IPS DF 6.9 (cell line): ENCODE measurements around the gene NEURL1.

ENCODE experiments used
- DNase-seq: peaks from one replicate; pipeline ENCODE4 v3.0.0-alpha.2; 2013; ENCODE audit warnings: low read depth, low spot score
- H3K27ac ChIP-seq: one replicate; pipeline ENCODE4 v1.5.1; 2013; ENCODE audit warnings: low read length, control low read depth
- H3K27me3 ChIP-seq: 2 replicates; pipeline ENCODE4 v1.6.1; 2013; ENCODE audit warnings: mild to moderate bottlenecking, low read length; ENCODE audit not compliant: control insufficient read depth, insufficient read depth
- H3K36me3 ChIP-seq: 2 replicates; pipeline ENCODE4 v1.6.1; 2013; ENCODE audit warnings: low read length; ENCODE audit not compliant: control insufficient read depth, insufficient read depth
- H3K4me1 ChIP-seq: 2 replicates; pipeline ENCODE4 v1.6.1; 2013; ENCODE audit warnings: low read length; ENCODE audit not compliant: control insufficient read depth, insufficient read depth
- H3K4me3 ChIP-seq: 2 replicates; pipeline ENCODE4 v1.5.1; 2013; ENCODE audit warnings: mild to moderate bottlenecking, low read length
- H3K9me3 ChIP-seq: 2 replicates; pipeline ENCODE4 v1.6.1; 2013; ENCODE audit warnings: low read length, inconsistent platforms; ENCODE audit not compliant: control insufficient read depth, insufficient read depth
- WGBS: extraction: QIAGEN DNeasy Blood & Tissue Kit; methylation state at CpG from one replicate; pipeline ENCODE4 v1.1.7; 2013; ENCODE audit warnings: mixed read lengths, missing lambda C conversion rate; ENCODE audit not compliant: insufficient read length, insufficient coverage; 5-methylcytosine and 5-hydroxymethylcytosine counted together

NEURL1 gene

GRCh38 chr10:103564116-103564501, 70.6 kb downstream of the NEURL1 start:
- no peak for DNase-seq
- WGBS, result no CpG with 5 or more reads among the region's 7 CpGs

GRCh38 chr10:103564776-103565520, 71.4 kb downstream of the NEURL1 start:
- Histone ChIP-seq H3K4me1 (no peaks in the 10 kb centered on the region), H3K27me3 (no peaks in the 10 kb centered on the region), H3K36me3 (no peaks in the 10 kb centered on the region), H3K9me3 (no peaks in the 10 kb centered on the region), H3K27ac (no peak overlapping the region), H3K4me3 (no peak overlapping the region)
- DNase-seq, result no peak
- no CpG with 5 or more reads among the region's 12 CpGs for WGBS

More at GRCh38 chr10:103564116-103564501, 70.6 kb downstream of the NEURL1 start:
- H3K9me3 ChIP-seq, result no peaks in the 10 kb centered on the region
- no peaks in the 10 kb centered on the region for H3K27me3 ChIP-seq
- no peak overlapping the region for H3K4me3 ChIP-seq
- no peaks in the 10 kb centered on the region for H3K4me1 ChIP-seq
- no peak overlapping the region for H3K27ac ChIP-seq
- no peaks in the 10 kb centered on the region for H3K36me3 ChIP-seq

GRCh38 chr10:103566536-103566935, 73.0 kb downstream of the NEURL1 start:
- no CpG with 5 or more reads among the region's 3 CpGs for WGBS
- H3K36me3 ChIP-seq, result no peaks in the 10 kb centered on the region
- no peak for DNase-seq
- H3K4me1 ChIP-seq, result no peaks in the 10 kb centered on the region; the same call in 1 of the 2 replicates
- H3K27me3 ChIP-seq, result no peaks in the 10 kb centered on the region
- H3K9me3 ChIP-seq, result no peaks in the 10 kb centered on the region
- H3K27ac ChIP-seq, result no peak overlapping the region
- no peak overlapping the region for H3K4me3 ChIP-seq

GRCh38 chr10:103568505-103568904, 75.0 kb downstream of the NEURL1 start:
- WGBS, result no CpG with 5 or more reads among the region's 5 CpGs
- DNase-seq, result no peak
- no peaks in the 10 kb centered on the region for H3K36me3 ChIP-seq
- H3K4me3 ChIP-seq, result no peak overlapping the region
- no peaks in the 10 kb centered on the region for H3K9me3 ChIP-seq
- H3K27me3 ChIP-seq, result no peaks in the 10 kb centered on the region
- no peak overlapping the region for H3K27ac ChIP-seq
- H3K4me1 ChIP-seq, result no peaks in the 10 kb centered on the region; the same call in 1 of the 2 replicates

GRCh38 chr10:103569896-103570295, 76.4 kb downstream of the NEURL1 start:
- whole genome bisulfite sequencing, result no CpG with 5 or more reads among the region's 5 CpGs
- Histone ChIP-seq H3K9me3 (no peaks in the 10 kb centered on the region), H3K27ac (no peak overlapping the region), H3K27me3 (no peaks in the 10 kb centered on the region), H3K36me3 (no peaks in the 10 kb centered on the region), H3K4me1 (no peaks in the 10 kb centered on the region; the same call in 1 of the 2 replicates), H3K4me3 (no peak overlapping the region)
- no peak for DNase-seq

- Histone ChIP-seq H3K27ac (no peak overlapping the region), H3K4me3 (no peak overlapping the region), H3K9me3 (no peaks in the 10 kb centered on the region), H3K4me1 (no peaks in the 10 kb centered on the region; the same call in 1 of the 2 replicates), H3K36me3 (no peaks in the 10 kb centered on the region), H3K27me3 (no peaks in the 10 kb centered on the region)
- no peak for DNase-seq
- no CpG with 5 or more reads among the region's 28 CpGs for WGBS
Observed at GRCh38 chr10:103570844-103571655, 77.5 kb downstream of the NEURL1 start.

GRCh38 chr10:103571656-103571975, 78.1 kb downstream of the NEURL1 start:
- no CpG with 5 or more reads among the region's 18 CpGs for WGBS
- H3K9me3 ChIP-seq, result no peaks in the 10 kb centered on the region
- H3K4me1 ChIP-seq, result no peaks in the 10 kb centered on the region; the same call in 1 of the 2 replicates
- no peak for DNase-seq
- no peaks in the 10 kb centered on the region for H3K36me3 ChIP-seq
- H3K27ac ChIP-seq, result no peak overlapping the region
- no peaks in the 10 kb centered on the region for H3K27me3 ChIP-seq
- H3K4me3 ChIP-seq, result no peak overlapping the region

- no peaks in the 10 kb centered on the region; the same call in 1 of the 2 replicates for H3K4me1 ChIP-seq
- WGBS, result no CpG with 5 or more reads among the region's 10 CpGs
- H3K4me3 ChIP-seq, result no peak overlapping the region
- no peak overlapping the region for H3K27ac ChIP-seq
- no peak for DNase-seq
- H3K36me3 ChIP-seq, result no peaks in the 10 kb centered on the region
- no peaks in the 10 kb centered on the region for H3K27me3 ChIP-seq
- H3K9me3 ChIP-seq, result no peaks in the 10 kb centered on the region
Observed at GRCh38 chr10:103572347-103573204, 79.1 kb downstream of the NEURL1 start.

GRCh38 chr10:103573205-103573487, 79.6 kb downstream of the NEURL1 start:
- H3K27me3 ChIP-seq, result no peaks in the 10 kb centered on the region
- no peak overlapping the region for H3K27ac ChIP-seq
- WGBS, result no CpG with 5 or more reads among the region's 7 CpGs
- H3K4me1 ChIP-seq, result no peaks in the 10 kb centered on the region; the same call in 1 of the 2 replicates
- DNase-seq, result no peak
- no peaks in the 10 kb centered on the region for H3K36me3 ChIP-seq
- H3K9me3 ChIP-seq, result no peaks in the 10 kb centered on the region
- no peak overlapping the region for H3K4me3 ChIP-seq
